T-helper 22 cell (primary cell): Measurements from ENCODE around the gene FERMT1.
"Not testable (repeated sequence)": the region's sequence is repeated elsewhere in the genome, so short reads cannot be mapped to it uniquely, and the experiment has no call there.

ENCODE experiments used
- DNase-seq: peaks from one replicate; pipeline ENCODE4 v3.0.0-alpha.2; 2020; ENCODE audit warnings: low read depth

The FERMT1 gene

DNA sequence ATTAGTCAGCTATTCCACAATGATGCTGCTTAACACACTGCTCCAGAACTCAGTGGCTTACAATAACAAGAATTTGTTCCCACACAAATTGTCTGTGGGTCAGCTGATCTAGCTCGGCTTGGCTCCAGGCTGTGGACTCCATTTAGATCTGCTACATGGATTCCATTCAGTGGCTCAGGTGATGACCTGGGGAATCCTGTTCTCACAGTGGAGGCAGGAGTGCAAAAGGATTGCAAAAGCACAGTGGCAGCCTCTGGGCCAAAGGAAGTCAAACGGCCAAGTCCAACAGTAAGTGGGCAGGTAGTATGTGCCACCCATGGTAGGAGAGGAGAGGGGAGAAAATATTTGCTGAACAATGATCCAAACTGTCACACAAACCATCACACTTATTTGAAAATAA lies 53.2 kb downstream of the FERMT1 start:
- no peak for DNase-seq

DNA sequence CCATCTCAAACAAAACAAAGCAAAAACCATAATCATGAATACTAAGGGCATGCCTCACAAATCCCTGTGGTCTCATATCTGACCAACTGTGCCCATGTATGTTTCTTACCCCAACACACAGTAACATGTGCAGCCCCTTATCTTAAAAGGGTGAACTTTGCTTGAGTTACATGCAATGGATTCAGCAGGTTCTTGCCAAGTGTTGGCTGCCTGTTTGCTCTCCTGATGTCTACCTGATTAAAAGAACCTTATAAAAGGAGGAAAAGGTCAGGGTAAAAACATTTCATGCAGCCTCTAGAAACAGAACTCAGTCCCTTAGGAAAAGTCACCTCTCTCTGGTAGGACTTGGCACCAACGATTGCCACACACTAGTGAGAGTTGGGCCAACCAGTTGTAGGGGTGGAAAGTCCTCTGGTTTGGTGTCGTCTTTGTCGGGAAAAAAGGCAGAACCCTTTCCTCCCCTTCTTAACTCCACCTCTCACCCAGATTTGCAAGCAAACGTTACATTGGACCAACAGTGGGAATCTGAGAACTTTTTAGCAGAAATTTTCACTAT lies 55.0 kb downstream of the FERMT1 start:
- DNase-seq = no peak

DNA sequence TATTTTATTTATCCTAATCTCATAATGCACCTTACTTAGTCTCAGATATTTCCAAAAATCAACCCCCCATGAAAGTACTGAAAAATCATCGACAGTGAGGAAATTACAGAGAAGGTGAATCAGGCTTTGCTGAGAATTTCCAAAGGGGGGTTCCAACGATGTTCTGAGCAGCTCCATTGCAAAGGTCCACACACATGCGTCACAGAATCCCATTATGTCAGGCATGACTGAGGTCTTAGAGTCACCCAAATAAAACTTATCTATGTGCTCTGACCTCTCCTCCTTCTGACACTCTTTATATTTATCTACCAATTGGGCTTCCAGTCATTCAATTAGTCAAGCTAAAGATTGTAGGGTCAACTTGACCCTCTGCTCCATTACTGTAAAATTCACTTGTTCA lies 56.2 kb downstream of the FERMT1 start:
- DNase-seq = no peak

DNA sequence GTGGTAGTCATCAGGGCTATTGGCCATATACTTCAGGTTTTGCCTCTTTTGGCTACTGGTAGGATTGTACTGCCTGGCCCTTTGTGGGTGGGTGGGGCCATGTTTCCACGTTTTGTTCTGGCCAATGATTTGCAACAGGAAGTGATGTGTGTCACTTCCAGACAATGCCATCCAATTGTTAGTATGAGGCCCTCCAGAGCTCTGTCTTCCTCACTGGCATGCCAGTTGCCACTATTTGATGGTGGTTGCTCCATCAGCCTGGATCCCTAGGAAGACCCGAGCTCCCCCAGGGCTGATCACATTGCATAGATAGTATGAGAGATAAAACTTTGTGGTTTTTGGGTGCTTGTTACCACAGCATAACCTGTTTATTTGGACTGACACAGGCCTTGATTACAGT lies 61.3 kb downstream of the FERMT1 start:
- no peak for DNase-seq

DNA sequence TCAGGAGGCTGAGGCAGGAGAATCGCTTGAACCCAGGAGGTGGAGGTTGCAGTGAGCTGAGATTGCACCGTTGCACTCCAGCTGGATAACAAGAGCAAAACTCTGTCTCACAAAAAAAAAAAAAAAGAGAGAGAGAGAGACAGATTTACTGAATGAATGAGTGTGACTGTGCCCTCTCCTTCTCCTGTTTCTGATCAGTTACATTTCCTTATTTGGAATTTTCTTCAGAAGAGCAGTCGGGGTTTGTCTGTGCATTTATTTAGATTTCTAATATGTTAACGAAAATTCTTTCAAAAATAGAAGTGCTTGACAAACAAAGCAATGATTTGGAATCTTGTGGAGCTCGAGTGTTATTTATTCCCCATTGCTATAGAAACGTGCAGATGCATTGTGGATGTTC lies 62.6 kb downstream of the FERMT1 start:
- no peak for DNase-seq

DNA sequence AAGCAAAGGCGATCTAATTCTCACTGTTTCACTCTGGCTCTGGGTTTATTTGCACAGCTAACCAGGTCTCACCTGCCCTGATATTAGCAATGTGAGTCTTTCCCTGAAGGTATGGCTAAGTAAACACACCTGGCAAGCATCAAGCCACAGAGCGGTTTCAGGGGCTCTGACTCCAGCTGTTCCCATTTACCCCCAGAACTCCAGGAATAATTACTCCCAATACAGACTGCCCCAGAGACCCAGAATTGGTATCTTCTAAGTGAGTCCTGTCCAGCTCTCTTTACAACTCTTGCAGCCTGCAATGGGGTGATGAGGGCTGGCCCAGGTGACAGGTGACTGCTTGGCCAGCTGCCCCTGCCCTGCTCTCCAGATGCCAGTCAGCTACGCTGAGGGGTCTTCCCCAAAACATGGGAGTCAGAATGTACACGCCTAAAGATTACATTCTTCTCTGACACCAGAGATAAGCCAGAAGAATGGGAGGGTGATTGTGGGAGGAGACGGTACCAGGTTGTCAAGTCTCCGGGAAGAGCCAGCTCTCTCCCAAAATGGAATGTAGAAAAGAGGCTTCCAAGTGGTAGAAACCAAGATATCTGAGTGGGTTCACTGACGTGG lies 64.0 kb downstream of the FERMT1 start:
- no peak for DNase-seq

DNA sequence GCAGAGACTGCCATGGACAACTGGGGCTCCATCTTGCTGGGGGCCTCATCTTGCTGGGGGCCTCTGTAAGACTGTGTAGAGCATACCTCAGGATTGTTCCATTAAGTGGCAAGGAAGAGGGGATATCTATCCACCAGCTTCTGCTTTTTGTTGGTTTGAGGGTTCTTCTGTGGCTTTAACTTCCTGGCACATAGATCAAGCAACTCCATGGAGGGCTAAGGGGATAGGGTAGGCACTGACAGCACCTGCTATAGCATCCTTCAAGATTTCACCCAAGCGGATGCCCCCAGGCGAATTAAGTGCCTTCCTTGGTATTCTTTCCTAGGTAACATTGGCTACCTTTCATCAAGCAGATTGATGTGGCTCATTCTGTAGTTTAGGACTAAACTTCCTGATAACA lies 65.1 kb downstream of the FERMT1 start:
- no peak for DNase-seq

DNA sequence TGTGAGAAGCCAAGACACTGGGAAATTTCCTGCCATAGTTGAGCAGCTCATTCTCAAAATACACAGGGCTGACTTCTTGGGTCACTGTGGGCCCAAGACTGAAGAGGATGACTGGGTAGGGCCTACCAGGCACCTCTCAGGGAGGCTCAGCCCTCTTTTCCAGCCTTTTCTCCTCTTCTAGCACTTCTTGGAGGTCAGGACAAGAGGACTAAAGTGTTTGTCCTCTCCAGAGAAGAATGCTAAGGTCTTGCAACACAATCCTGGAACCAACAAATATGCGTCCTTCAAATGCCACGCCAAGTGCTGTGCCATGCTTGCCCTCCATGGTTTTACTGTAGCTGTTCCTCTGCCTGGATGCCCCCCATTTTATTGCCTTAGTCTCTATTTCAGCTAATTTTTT lies 65.7 kb downstream of the FERMT1 start:
- no peak for DNase-seq

DNA sequence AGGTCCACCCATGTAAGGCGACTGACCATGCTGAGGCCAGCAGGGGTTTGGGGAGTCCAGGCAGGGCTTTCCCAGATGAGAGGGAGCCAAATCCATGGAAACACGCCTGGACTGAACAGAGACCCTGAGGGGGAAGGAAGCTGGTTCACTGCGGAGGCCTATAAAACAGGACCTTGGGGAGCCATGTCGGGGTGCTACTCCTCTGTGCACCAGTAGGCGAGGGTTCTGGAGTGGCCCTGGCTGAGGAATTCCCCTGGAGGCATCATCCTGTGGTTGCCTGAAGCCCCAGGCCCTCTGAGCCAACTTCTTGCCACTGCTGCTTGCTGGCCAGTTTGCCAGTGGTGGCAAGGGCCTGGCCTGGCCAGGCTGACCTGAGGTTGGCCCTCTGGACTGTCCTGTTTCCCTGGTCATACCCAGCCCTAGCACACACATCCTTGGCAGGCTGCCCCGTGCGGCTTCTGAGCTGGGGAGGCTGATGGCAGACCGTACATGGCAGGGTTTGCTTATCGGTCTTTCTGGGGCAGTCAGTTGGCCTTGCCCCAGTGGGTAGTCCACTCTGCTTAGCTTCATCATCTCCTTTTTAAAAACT lies 66.8 kb downstream of the FERMT1 start:
- DNase-seq = no peak

DNA sequence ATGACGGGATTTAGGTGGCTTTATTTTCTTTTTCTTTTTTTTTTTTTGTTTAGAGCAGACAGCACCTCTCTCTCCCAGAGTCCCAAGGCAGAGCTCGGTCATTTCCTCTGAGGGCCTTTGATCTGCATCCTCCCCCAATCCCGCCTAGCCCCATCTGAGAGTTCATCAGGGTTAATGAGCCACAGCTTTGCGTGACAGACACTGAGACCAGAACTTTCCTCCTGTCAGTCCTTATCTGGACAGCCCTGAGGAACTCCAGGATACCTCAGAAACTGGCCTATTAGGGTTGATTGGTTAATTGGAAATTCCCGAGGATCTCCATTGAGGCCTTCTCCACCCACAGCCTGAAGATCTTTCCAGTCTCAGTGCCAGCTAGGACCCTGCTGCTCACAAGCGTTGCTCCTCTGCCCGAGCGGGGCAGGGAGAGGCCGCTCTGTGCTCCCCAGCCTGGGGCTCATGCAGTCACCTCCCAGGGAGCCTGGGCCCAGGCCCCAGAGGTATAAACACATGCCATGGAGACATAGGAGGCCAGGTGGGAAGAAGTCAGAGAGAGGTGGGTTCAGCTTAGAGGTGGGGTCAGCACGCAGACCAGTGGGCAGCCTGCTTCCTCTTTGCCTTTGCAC lies 67.6 kb downstream of the FERMT1 start:
- DNase-seq = no peak

DNA sequence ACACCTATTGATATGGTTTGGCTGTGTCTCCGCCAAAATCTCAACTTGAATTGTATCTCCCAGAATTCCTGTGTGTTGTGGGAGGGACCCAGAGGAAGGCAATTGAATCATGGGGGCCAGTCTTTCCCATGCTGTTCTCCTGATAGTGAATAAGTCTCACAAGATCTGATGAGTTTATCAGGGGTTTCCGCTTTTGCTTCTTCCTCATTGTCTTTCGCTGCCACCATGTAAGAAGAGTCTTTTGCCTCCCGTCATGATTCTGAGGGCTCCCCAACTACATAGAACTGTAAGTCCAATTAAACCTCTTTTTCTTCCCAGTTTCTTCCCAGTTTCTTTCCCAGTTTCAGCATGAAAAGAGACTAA lies 68.2 kb downstream of the FERMT1 start:
- DNase-seq = not testable (repeated sequence)

DNA sequence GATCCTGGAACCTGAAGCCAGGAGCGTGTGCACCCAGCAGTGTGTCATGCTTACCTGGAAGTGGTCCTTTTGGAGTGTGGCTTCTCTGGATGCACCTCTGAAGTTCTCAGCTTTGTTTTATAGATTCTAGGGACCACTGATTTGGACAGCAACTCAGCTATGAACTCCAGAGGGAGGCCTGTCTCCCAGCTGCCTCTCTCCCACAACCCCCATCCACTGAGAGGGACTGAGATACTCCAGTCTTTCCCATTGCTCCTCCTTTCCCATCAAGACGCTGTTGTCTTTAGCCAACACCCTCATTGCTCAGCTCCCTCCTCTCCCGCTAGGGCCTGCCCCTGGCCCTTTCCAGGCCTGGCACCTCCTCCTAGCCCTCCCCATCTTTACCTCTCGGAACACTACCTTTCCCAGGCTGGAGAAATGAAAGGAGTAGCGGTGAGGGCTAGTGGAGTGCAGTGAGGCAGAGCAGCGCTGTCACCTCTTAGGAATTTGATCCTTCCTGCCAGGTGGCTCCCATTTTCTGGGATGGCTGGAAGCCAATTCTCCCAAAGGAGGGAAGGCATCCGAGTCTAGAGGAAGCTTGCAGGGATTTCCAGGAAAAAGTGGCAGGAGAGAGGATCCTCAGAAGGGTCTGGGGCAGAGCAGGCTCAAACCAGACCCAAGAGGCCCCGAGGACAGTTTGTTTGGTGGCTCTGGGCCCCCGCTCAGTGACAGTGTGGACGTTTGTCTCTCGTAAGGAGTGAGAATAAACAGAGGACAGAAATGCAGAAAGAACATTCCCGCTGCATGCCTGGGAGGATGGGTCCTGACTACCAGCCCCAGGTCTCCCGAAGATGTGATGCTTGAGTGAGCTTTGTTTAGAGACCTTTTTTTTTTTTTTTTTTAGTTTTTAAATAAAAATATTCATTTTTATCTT lies 68.8 kb downstream of the FERMT1 start, which contains the start of gene LRRN4:
TSS of gene LRRN4 (minus strand) at position 285 of the 913 bp plus-strand sequence. CDS start 1,261 bp downstream, outside the sequence.
- DNase-seq = no peak

DNA sequence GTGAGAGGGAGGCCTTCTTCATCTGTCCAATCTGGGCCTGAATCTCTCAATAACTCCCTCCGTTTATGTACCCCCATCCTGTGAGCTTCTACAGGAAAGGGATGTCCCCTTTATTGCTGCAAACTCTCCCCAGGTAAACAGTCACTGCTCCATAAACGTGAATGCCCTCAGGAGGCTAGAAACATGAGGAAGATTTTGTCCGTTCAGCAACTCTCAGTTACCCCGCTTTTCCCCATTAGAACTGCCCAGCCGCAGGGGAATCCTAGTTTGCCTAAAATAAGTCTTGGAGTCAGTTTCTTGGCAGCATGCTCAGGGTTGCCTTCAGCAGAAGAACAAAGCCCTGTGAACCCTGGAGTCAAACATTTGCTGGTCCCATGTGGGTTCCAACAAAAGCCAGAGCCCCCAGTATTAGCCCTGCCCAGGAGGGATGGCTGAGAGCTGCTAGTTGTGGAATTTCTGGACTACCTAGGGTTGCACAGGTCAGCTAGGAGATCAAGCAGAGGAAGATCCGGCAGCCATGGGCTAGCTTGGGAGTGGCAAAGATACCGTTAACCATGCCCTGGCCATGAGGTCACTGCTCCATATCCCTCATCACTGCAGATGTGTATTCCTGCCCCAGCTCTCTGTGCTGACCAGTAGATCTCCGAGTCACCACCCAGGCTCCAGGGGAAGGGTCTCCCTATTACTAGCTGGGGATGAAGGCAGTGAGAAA lies 69.6 kb downstream of the FERMT1 start:
- no peak for DNase-seq

DNA sequence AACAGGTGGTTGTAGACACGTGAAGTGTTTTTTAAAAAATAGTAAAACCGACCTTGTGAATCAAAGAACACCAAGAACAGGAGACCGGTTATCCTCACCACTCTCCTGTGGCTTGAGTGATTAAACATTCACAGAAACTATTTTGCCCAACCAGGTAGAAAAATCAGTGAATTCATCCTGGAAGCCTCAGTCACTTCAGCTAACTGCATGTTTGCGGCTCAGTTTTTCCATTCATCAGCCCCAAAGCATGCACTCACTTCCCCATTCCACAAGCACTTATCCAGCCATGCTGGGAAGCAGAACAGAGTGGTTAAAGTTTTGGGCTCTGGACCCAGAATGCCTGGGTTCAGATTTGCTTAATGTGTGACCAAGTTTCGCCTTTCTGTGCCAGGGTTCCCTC lies 71.3 kb downstream of the FERMT1 start:
- DNase-seq = no peak

DNA sequence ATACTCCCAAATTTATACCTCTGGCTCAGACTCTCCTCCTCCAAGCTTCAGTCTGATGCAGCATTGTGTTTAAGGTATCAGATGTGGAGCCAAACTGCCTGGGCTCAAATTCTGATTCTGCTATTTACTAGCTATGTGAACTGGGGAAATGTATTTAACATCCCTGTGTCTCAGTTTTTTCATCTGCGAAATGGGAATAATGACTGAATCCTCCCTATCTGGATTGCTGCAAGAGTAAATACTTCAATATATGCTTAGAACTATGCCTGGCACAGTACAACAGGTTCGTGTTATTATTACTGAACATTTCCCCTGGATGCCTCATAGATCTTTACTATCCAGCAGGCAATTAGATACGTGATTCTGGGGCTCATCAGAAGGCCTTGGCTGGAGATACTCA lies 74.4 kb downstream of the FERMT1 start:
- no peak for DNase-seq

DNA sequence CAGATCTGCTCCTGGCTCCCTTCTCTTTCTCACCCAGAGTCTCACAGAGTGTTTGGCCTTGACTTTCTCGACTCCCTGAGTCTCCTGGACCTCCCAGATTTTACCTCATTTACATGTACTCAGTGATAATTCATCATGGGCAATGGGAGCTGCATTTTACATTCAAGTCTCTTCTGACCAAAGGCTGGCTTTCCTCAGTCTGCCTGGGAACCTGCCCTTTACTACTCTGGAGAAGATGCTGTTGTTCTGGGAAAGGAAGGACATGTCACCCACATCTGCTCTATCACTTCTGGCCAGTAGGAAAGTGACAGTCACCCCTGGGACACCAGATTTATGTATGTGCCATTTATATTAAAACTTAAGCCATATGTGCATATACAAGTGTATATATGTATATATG lies 76.4 kb downstream of the FERMT1 start:
- DNase-seq = no peak

DNA sequence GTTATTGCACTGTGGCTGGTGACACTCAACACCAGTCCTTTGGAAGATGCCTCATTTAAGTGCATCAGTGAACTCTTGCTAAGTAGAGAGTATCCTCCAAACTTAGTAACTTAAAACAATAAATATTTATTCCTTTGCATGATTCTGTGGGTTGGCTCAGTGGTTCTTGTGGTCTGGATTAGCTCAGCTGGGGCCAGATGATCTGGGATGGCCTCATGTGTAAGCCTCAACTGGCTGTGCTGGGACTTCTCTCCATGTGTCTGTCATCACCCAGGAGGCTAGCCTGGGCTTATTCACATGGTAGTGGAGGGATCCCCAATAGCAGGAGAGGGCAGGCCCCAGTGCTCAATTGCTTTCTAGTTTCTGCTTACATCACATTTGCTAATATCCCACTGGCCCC lies 77.3 kb downstream of the FERMT1 start:
- DNase-seq = no peak

DNA sequence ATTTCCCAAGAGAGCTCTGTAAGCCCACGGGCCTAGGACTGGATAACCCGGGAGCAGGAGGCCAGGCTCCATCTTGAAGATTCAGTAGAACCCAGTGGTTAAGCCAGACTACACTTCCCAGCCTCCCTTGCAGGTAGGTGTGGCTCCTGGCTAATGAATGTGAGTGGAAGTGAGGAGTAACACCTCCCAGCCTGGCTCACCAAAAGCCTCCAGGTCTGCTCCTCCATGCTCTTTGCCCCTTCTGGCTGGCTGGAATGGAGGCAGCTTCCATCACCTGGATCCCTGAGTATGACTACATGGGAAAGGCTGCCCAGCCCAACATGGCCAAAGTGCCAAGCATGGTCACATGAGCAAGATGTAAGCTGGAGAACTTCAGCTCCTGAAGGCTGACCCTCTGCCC lies 78.7 kb downstream of the FERMT1 start:
- no peak for DNase-seq

DNA sequence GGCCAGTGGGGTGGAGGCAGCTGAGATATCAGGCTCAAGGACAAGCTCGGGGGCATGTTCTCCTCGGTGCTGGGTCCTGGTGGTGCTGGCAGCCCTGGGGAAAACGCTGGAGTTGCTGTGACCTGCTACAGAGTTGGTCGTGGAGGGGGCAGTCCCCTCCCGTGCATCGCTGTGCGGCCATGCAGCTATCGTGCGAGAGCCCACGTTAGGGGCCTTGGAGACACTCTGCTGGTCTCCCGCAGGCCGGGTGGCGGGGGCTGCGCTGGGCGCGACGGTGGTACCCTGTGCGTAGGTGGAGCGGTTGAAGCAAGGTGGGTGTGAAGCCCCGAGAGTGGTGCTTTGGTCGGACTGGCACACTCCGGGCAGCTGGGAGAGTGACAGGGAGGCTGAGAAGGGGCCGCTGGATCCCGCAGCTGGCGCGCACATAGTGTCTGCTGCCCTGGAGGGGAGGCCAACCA lies 81.0 kb downstream of the FERMT1 start:
- no peak for DNase-seq

DNA sequence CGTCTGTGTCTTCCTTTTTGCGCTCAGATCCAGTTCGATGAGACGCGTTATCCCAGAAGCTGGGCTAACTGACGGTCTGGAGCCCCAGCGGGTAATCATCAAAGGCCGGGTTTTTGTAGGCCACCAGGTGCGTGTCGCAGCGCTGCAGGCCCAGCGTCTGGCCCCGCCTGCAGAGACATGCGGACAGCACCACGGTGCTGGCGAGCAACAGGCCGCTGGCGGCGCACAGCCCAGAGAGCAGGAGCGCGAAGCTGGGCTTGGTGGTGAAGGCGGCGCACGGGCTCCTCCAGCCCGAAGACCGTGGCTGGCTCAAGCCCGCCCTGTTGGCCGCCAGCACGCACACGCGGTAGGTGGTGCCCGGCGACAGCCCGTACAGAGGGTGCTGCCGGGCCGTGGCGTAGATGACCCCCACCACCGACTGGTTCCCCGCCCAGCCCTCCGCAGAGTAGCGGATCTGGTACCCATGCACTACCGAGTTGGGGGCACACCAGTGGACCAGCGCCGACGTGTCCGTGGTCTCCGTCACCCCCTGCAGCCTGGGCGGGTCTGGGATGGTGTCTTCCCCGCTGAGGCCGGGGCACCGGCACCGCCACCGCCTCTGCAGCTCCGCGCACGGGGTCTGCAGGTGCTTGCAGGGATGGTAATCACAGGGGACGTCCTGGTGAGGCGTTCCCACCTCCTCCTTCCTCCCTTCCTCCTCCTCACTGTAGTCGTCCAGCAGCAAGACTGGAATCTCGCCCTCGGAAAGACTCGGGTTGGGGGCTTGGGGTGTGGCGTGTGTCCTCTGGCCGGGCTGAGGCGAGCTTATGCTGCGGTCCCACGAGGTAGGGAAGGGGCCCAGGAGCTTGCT lies 81.6 kb downstream of the FERMT1 start:
- DNase-seq = no peak

DNA sequence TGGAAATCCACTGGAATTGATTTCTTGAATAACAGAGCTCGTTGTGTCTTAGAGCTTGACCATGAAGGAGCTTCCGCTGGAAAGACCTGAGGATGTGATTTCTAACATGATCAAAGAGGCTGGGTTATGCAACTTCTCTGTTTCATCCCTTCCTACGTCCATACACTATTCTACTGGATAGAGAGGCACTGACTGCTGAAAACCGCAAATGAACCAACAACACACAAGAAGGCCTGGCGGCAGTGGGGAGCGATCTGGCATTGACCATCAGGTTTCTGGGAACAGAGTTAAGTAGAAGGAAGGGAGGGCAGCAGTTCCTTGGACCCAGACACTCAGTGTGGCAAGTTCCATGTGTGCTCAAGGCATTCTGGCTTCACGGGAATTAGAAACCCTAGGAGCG lies 82.3 kb downstream of the FERMT1 start:
- DNase-seq = no peak
